Measurements from ENCODE around the gene TYK2. TPM values are rescaled to one million over a fixed set of nuclear protein-coding genes. Genes with fewer than 3 reads are reported as not detected.
"Not testable (repeated sequence)": the region's sequence is repeated elsewhere in the genome, so short reads cannot be mapped to it uniquely, and the experiment has no call there.

TYK2 gene
- total RNA-seq, 2 donors from 2014 or later: 72.4 to 168 TPM

- intact Hi-C loops (cut with DNase I): no loop called here
- peaks cover 40% of the 10 kb centered on the region for H3K4me1 ChIP-seq
- TF ChIP-seq CTCF (IDR thresholded peaks at IDR 0.05): no peak
- no peak for TF ChIP-seq POLR2A (IDR thresholded peaks at IDR 0.05)
These were observed 37.3 kb upstream of the TYK2 start for GRCh38 chr19:10417541-10418234.

GRCh38 chr19:10416380-10417257 lies 36.2 kb upstream of the TYK2 start:
- H3K27ac ChIP-seq: peak overlapping the region in 3 of 4 donors; percentile 18 to 67 (median 58)
- ATAC-seq (peak; percentile 90), DNase-seq (peak; percentile 90 to 95 (median 92))
- H3K36me3 ChIP-seq (replicated peaks in 1 of 2; ENCODE audit: insufficient read depth in 1 of 2, low read depth in 2 of 2): no peaks in the 10 kb centered on the region
- TF ChIP-seq POLR2A (IDR thresholded peaks at IDR 0.05) (no peak), CTCF (IDR thresholded peaks at IDR 0.05) (peak; percentile 75 to 99 (median 89))
- H3K9me3 ChIP-seq: no peaks in the 10 kb centered on the region
- intact Hi-C loops (cut with DNase I): no loop called here
- peak overlapping the region in 1 of 2 donors; percentile 11 for H3K4me3 ChIP-seq
- peaks cover 40% of the 10 kb centered on the region for H3K4me1 ChIP-seq
- WGBS, 2 donors: 2 to 12% methylated on average over 13 to 65 of the region's 67 CpGs
- H3K27me3 ChIP-seq: peaks cover 0 to 24% of the 10 kb centered on the region in 2 donors

More at GRCh38 chr19:10417541-10418234, 37.3 kb upstream of the TYK2 start:
- Histone ChIP-seq H3K4me3 (no peak overlapping the region), H3K27ac (no peak overlapping the region), H3K36me3 (replicated peaks in 1 of 2; ENCODE audit: insufficient read depth in 1 of 2, low read depth in 2 of 2) (no peaks in the 10 kb centered on the region), H3K9me3 (no peaks in the 10 kb centered on the region), H3K27me3 (peaks cover 0 to 24% of the 10 kb centered on the region in 2 donors)
- 12 to 23% methylated on average over 18 to 30 of the region's 30 CpGs for WGBS, 2 donors
- no peak for ATAC-seq
- DNase-seq: no peak

- intact Hi-C loops (cut with DNase I): no loop called here
- Histone ChIP-seq H3K27ac (peak overlapping the region in 3 of 4 donors; percentile 18 to 67 (median 58)), H3K27me3 (peaks cover 0 to 19% of the 10 kb centered on the region in 2 donors), H3K9me3 (no peaks in the 10 kb centered on the region), H3K36me3 (replicated peaks in 1 of 2; ENCODE audit: insufficient read depth in 1 of 2, low read depth in 2 of 2) (no peaks in the 10 kb centered on the region), H3K4me3 (peak overlapping the region in 1 of 2 donors; percentile 11), H3K4me1 (peaks cover 40% of the 10 kb centered on the region)
- DNase-seq (no peak), ATAC-seq (no peak)
- TF ChIP-seq CTCF (IDR thresholded peaks at IDR 0.05): no peak
- TF ChIP-seq POLR2A (IDR thresholded peaks at IDR 0.05): no peak
- WGBS, 2 donors: 0 to 3% methylated on average over 2 to 9 of the region's 9 CpGs
These were observed 35.7 kb upstream of the TYK2 start for GRCh38 chr19:10416083-10416379.

GRCh38 chr19:10412257-10412977 lies 32.0 kb upstream of the TYK2 start:
- WGBS, 2 donors: 59 to 66% methylated on average over 13 of the region's 13 CpGs

GRCh38 chr19:10411224-10411623 lies 30.9 kb upstream of the TYK2 start:
- H3K9me3 ChIP-seq; intact Hi-C loops (cut with DNase I); DNase-seq; H3K36me3 ChIP-seq (replicated peaks in 1 of 2; ENCODE audit: insufficient read depth in 1 of 2, low read depth in 2 of 2); H3K27me3 ChIP-seq; H3K4me3 ChIP-seq; ATAC-seq; H3K4me1 ChIP-seq; H3K27ac ChIP-seq: not testable (repeated sequence)
- WGBS, 2 donors: 49 to 60% methylated on average over 4 to 5 of the region's 5 CpGs

More at GRCh38 chr19:10412257-10412977, 32.0 kb upstream of the TYK2 start:
- TF ChIP-seq POLR2A (IDR thresholded peaks at IDR 0.05) (no peak), CTCF (IDR thresholded peaks at IDR 0.05) (no peak)
- Histone ChIP-seq H3K9me3 (no peaks in the 10 kb centered on the region), H3K4me1 (peaks cover 17% of the 10 kb centered on the region), H3K4me3 (no peak overlapping the region), H3K27ac (no peak overlapping the region), H3K27me3 (peaks cover 0 to 6% of the 10 kb centered on the region in 2 donors), H3K36me3 (replicated peaks in 1 of 2; ENCODE audit: insufficient read depth in 1 of 2, low read depth in 2 of 2) (no peaks in the 10 kb centered on the region)
- DNase-seq (no peak), ATAC-seq (no peak)
- intact Hi-C loops (cut with DNase I): no loop called here

All from body of pancreas (tissue), 4 donors.